HepG2 (cell line): ENCODE measurements around the gene ZFAND2B. TPM values are rescaled to one million over a fixed set of nuclear protein-coding genes. Genes with fewer than 3 reads are reported as not detected.

Source experiments
- ARNTL ChIP-seq: sonication (generic); formaldehyde crosslinking; IDR thresholded peaks from 2 replicates; pipeline ENCODE4 v1.4.0; 2020; ENCODE audit warnings: mild to moderate bottlenecking, missing genetic modification reagents
- BRD4 ChIP-seq: sonication (generic); formaldehyde crosslinking; IDR thresholded peaks from 2 replicates; pipeline ENCODE4 v1.4.0; 2020; ENCODE audit warnings: missing genetic modification reagents
- MNT ChIP-seq: fragments of 450-650 bp; IDR thresholded peaks from 2 replicates; pipeline ENCODE4 v1.6.1; 2016
- MYNN ChIP-seq: sonication (generic); formaldehyde crosslinking; IDR thresholded peaks from 2 replicates; pipeline ENCODE4 v1.4.0; 2020; ENCODE audit warnings: mild to moderate bottlenecking, low read depth, missing genetic modification reagents
- RBAK ChIP-seq: sonication (generic); formaldehyde crosslinking; IDR thresholded peaks from 2 replicates; pipeline ENCODE4 v1.5.1; 2020; ENCODE audit warnings: mild to moderate bottlenecking, missing genetic modification reagents
- SP1 ChIP-seq, 2 experiments: fragments of 450-650 bp in 1 of 2; sonication (generic) in 1 of 2; formaldehyde crosslinking in 1 of 2; IDR thresholded peaks; 2 replicates each; pipeline versions ENCODE4 v1.4.0 to v1.6.1; 2016 to 2020; ENCODE audit warnings: missing genetic modification reagents in 1 of 2
- TCF7 ChIP-seq: sonication (generic); IDR thresholded peaks from 2 replicates; pipeline ENCODE4 v1.6.1; 2016; ENCODE audit warnings: antibody characterized with exemption, low read depth
- ZFX ChIP-seq: sonication (generic); formaldehyde crosslinking; IDR thresholded peaks from 2 replicates; pipeline ENCODE4 v1.4.0; 2020; ENCODE audit warnings: mild to moderate bottlenecking, low read depth, missing genetic modification reagents, moderate library complexity
- ZMAT3 ChIP-seq: sonication (generic); formaldehyde crosslinking; conservative IDR thresholded peaks from 2 replicates; pipeline ENCODE4 v1.7.0; 2021; ENCODE audit warnings: missing genetic modification reagents
- ZMYM3 ChIP-seq: sonication (generic); formaldehyde crosslinking; IDR thresholded peaks from 2 replicates; pipeline ENCODE4 v1.5.1; 2020; ENCODE audit warnings: mild to moderate bottlenecking, missing genetic modification reagents
- ZNF33B ChIP-seq: sonication (generic); formaldehyde crosslinking; IDR thresholded peaks from 2 replicates; pipeline ENCODE4 v1.5.1; 2020; ENCODE audit warnings: mild to moderate bottlenecking, missing genetic modification reagents
- ZNF383 ChIP-seq: sonication (generic); formaldehyde crosslinking; IDR thresholded peaks from 2 replicates; pipeline ENCODE4 v1.4.0; 2020; ENCODE audit warnings: missing genetic modification reagents, mild to moderate bottlenecking, borderline replicate concordance
- ZNF644 ChIP-seq: IDR thresholded peaks from 2 replicates; pipeline ENCODE4 v1.6.1; 2016; ENCODE audit warnings: low read depth
- ZNF737 ChIP-seq: sonication (generic); formaldehyde crosslinking; IDR thresholded peaks from 2 replicates; pipeline ENCODE4 v1.5.0; 2020; ENCODE audit warnings: missing genetic modification reagents, mild to moderate bottlenecking, borderline replicate concordance
- ZNF800 ChIP-seq: sonication (generic); formaldehyde crosslinking; IDR thresholded peaks from 2 replicates; pipeline ENCODE4 v1.4.0; 2020; ENCODE audit warnings: missing genetic modification reagents
- ZSCAN12 ChIP-seq: sonication (generic); formaldehyde crosslinking; IDR thresholded peaks from 2 replicates; pipeline ENCODE4 v1.9.0; 2021; ENCODE audit warnings: mild to moderate bottlenecking, missing genetic modification reagents
- polyA plus RNA-seq, 8 experiments: library from polyadenylated mRNA; depleted of rRNA in 3 of 8; stranded (reverse) in 7 of 8; unstranded in 1 of 8; fragments of >200 nt; fragmentation: Illumina TruSeq in 4 of 8; extraction: Trizol in 4 of 8; gene quantifications; 2 replicates each; pipeline versions ENCODE4 v1.2.1 to v1.2.3, GENCODE V29; 2011 to 2016; ENCODE audit warnings: low read depth in 4 of 8, missing spikeins in 1 of 8, mixed read lengths in 1 of 8; ENCODE audit not compliant: insufficient read depth in 1 of 8
- total RNA-seq, 5 experiments: library from RNA; depleted of rRNA; stranded (reverse); fragments of >200 nt; fragmentation: Illumina TruSeq; extraction: Trizol; gene quantifications; 2 replicates each; pipeline ENCODE4 v1.2.3, GENCODE V29; 2016; ENCODE audit warnings: low read depth in 1 of 5
- TF ChIP-seq, protein P1 (sequence below): sonication (generic); formaldehyde crosslinking; IDR thresholded peaks from 2 replicates; pipeline ENCODE4 v1.4.0; 2020; ENCODE audit warnings: mild to moderate bottlenecking, low read depth, missing genetic modification reagents
- TF ChIP-seq, protein P2 (sequence below), 2 experiments: sonication (generic) in 1 of 2; formaldehyde crosslinking in 1 of 2; IDR thresholded peaks; 2 replicates each; pipeline versions ENCODE4 v1.6.1 to v1.9.0; 2014 to 2022; ENCODE audit warnings: antibody characterized with exemption in 1 of 2, borderline replicate concordance in 1 of 2, inconsistent platforms in 1 of 2, low read depth in 1 of 2, missing genetic modification reagents in 1 of 2

Gene ZFAND2B
- total and polyA plus RNA-seq, 2 of the 13 experiments (the other 11 are each of a cell fraction or from before 2014, with no cell fraction given), result 53.3 to 115 TPM

- TF ChIP-seq RBAK (0 out of 2 replicates have a peak, but pooled peaks have one; percentile 59), ZNF800 (CRISPR knock-in tag) (peak; percentile 51; the same call in 1 of the 2 replicates), TCF7 (no peak), MYNN (0 out of 2 replicates have a peak, but pooled peaks have one; percentile 45), SP1 (IDR thresholded peaks at IDR 0.05) (no peak), SP1 (CRISPR knock-in tag; IDR thresholded peaks at IDR 0.05) (no peak), ARNTL (peak; percentile 43; the same call in 1 of the 2 replicates), ZSCAN12 (CRISPR knock-in tag) (no peak), ZMYM3 (CRISPR knock-in tag) (peak; percentile 80; the same call in 1 of the 2 replicates), MNT (no peak), ZNF33B (CRISPR knock-in tag) (no peak; the same call in 1 of the 2 replicates), ZFX (CRISPR knock-in tag) (peak; percentile 88), ZNF383 (CRISPR knock-in tag) (no peak; the same call in 1 of the 2 replicates), ZMAT3 (CRISPR knock-in tag) (peak; percentile 85), ZNF644 (CRISPR knock-in tag) (0 out of 2 replicates have a peak, but pooled peaks have one; percentile 35), BRD4 (CRISPR knock-in tag) (peak; percentile 33; the same call in 1 of the 2 replicates), ZNF737 (CRISPR knock-in tag) (no peak)
- TF ChIP-seq, protein P1, sequence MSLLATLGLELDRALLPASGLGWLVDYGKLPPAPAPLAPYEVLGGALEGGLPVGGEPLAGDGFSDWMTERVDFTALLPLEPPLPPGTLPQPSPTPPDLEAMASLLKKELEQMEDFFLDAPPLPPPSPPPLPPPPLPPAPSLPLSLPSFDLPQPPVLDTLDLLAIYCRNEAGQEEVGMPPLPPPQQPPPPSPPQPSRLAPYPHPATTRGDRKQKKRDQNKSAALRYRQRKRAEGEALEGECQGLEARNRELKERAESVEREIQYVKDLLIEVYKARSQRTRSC (CRISPR knock-in tag), result 0 out of 2 replicates have a peak, but pooled peaks have one; percentile 27
- TF ChIP-seq, protein P2, sequence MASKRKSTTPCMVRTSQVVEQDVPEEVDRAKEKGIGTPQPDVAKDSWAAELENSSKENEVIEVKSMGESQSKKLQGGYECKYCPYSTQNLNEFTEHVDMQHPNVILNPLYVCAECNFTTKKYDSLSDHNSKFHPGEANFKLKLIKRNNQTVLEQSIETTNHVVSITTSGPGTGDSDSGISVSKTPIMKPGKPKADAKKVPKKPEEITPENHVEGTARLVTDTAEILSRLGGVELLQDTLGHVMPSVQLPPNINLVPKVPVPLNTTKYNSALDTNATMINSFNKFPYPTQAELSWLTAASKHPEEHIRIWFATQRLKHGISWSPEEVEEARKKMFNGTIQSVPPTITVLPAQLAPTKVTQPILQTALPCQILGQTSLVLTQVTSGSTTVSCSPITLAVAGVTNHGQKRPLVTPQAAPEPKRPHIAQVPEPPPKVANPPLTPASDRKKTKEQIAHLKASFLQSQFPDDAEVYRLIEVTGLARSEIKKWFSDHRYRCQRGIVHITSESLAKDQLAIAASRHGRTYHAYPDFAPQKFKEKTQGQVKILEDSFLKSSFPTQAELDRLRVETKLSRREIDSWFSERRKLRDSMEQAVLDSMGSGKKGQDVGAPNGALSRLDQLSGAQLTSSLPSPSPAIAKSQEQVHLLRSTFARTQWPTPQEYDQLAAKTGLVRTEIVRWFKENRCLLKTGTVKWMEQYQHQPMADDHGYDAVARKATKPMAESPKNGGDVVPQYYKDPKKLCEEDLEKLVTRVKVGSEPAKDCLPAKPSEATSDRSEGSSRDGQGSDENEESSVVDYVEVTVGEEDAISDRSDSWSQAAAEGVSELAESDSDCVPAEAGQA (IDR thresholded peaks at IDR 0.05; ENCODE audit: low read depth), result 0 out of 2 replicates have a peak, but pooled peaks have one; percentile 35
- TF ChIP-seq, protein P2 (CRISPR knock-in tag; IDR thresholded peaks at IDR 0.05; ENCODE audit: borderline replicate concordance), result no peak
Measured at GRCh38 chr2:219249203-219249980, 42.8 kb downstream of the ZFAND2B start (continued).
